DMS53 (cell line): ENCODE data around the gene ALOX15B.
A peak's percentile ranks its signal among the peaks of the same experiment; 100 is the strongest.
"Not testable (repeated sequence)": the region's sequence is repeated elsewhere in the genome, so short reads cannot be mapped to it uniquely, and the experiment has no call there.

Experiments used
- DNase-seq: peaks from one replicate; lab custom pipeline; 2025; lab: John Stamatoyannopoulos, UW

Gene ALOX15B

DNA sequence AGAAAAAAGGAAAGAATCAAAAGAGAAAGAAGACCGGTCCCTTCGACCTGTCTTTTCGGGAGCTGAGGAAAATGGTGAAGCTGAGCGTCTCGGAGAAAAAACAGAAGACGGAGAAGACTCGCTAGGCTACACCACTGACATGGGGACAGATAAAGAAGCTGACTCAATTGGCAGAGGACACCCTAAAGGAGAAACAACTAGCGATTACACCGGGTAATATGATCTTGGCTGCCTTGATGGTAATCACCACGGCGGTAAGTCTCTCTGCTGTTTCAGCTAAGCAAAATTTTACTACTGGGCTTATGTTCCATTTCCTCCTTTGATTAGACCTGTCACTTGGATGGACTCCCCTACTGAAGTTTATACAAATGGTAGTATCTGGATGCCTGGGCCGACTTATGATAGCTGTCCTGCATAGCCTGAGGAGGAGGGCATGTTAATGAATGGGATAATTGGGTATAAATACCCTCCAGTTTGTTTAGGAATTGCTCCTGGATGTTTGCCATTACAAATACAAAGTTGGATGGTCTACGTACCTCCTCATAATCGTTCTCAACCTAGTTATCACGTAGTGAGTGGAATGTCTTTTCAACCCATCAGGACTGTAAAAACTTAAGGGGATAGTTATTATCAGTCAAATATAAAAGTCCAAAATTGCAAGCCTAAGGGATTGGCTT lies 24.1 kb downstream of the ALOX15B start:
- DNase-seq: no peak

DNA sequence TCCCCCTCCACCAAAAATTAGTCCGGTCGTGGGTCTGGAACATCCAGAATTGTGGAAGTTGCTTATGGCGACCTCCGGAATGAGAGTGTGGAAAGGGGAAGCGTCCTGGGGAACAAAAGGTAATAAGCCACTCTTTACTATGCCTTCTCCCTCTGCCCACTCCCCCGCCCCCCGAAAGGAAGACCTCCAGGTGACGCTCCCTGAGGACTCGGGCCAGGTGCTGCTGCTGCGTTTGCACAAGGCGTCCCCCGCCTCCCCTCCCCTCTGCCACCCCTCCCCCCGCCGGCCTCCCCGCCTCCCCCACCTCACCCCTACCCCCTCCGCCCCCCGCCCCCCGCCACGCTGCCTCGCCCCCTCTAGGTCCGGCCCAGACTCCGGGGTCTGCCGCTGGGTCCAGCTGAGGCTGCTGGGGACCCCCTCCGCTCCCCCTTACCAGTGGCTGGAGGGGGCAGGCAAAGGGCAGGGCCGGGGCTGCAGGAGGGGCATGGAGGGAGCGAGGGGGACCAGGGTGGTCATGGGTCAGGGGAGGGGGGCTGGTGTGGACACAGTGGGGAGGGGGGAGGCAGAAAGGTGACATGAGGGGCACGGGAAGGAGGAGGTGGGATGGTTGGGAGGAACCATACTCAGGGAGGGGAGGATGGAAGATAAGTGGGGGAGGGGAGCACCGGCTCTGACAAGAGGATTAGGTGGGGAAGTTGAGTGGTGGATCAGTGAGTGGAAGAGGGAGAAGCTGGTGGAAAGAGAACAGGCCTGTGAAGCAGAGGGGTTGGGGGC lies 25.1 kb downstream of the ALOX15B start:
- no peak for DNase-seq

DNA sequence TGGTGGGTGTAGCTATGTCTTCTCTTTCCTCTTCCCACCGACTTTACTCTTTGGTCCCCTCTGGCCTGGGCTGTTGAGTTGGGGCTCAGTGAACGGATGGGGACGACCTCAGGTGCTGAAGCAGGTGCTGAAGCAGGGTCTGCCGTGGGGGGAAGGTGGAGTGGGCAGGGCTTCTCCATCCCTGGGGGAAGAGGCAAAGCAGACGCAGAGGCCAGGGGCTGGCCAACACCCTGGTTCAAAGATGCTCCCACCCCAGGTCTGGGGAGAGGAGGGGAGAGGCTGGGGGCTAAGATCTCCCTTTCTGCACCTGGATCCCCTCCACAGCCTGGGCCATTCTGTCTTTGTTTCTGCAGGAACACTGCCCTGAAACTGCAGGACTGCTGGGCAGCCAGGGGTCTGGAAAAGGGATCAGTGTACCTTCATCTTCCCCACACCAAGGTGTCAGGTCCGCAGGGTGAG lies 25.7 kb downstream of the ALOX15B start:
- no peak for DNase-seq

DNA sequence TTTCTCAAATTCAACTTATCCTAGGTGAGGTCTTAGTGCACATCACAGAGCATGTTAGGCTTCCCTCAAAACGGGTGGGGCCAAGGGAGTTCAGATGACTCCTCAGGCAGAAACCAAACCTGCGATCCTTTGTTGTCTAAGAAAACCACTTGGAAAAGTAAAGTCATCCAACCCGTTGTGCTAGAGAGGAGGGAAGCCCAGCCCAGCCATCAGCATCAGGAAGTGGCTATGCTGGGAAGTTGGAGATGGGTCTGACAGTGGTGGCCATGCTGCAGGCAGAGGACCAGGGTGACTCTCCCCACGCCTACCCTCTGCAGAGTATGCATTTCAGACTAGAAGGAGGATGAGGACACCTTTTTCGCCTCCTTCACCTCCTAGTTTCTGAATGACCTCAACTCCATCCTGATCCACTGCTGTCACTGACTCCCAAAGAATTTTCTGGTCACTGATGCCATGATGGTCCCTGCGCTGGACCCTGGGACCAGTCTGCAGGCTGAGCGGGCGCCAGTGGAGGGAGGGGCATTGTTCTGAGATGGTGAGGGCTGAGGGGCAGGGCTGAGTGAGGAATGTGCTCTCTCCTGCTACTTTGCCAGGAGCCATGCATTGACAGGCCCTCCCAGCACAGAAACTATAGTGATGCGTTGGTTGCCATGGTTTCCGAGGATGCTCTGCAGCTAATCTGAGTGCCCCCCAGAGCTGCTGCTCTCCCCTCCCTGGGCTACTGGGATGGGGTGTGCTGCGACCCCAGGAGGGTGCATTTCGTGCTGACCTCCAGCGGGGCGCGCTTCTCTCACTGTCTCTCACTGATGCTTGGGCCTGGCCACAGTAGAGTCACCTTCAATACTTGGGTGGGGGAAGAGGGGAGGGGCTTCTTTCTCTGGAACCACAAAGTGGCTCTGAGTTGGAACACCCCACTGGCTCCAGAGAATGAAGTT lies 28.2 kb downstream of the ALOX15B start:
- peak; percentile 29 for DNase-seq

DNA sequence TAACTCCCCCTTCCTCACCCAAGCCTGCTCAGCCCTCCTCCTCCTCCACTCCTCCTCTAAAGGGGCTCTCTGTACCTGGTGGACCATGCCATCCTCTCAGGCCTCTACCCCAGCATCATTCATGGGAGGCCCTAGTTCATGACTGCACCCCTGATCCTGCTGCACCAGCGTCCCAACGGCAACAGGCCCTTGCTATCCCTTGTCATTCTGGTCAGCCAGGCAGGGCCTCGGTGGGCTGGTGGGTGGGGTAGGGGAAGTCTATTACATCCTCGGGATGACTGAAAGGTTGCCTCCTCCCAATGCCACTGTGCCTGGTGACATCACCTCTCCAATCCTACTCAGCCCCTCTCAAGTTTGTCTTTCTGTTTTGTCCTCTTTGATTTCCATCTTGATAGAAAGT lies 28.9 kb downstream of the ALOX15B start:
- no peak for DNase-seq

DNA sequence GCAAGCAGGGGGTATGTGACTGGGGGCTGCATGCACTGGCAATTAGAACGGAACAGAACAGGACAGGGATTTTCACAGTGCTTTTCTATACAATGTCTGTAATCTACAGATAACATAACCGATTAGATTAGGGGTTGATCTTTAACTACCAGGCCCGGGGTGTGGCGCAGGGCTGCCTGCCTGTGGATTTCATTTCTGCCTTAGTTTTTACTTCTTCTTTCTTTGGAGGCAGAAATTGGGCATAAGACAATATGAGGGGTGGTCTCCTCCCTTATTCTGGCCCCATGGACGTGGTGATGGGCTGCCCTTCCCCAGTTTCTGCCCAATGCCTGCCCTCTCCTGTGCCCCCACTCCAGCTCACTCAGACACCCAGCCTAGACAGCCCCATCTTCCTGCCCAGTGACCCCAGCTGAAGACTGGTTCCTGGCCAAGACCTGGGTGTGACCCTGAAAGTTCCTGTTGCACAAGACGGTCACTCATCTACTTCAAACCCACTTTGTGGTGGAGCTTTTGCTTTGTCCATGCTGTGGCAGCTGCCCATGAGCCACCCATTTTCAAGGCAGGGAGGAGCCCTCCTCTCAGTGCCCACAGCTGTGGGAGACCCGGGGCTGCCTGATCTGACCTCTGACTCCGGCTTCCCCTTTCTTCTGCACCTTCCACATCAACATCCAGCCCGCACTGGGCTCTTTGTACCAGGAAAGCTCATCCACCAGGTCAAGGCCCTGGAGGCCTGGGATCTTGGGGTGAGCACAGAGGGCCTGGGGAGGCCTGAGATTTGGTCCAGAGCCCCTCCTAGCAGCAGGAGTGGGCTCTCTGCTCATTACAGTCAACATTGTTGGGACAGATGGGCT lies 30.1 kb downstream of the ALOX15B start:
- no peak for DNase-seq

DNA sequence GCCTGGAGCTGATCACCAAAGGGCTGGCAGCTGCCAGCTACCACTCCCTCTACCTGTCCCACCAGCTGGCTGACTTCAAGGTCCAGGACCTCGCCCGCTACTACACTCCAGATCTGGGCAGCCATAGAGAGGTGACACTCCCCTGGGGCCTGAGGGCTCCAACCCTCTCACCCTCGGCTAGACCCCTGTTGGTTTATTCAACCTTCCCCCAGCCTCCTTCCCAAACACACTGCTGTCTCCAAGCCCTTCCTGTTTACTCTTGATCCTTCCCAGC lies 30.7 kb downstream of the ALOX15B start:
- no peak for DNase-seq

DNA sequence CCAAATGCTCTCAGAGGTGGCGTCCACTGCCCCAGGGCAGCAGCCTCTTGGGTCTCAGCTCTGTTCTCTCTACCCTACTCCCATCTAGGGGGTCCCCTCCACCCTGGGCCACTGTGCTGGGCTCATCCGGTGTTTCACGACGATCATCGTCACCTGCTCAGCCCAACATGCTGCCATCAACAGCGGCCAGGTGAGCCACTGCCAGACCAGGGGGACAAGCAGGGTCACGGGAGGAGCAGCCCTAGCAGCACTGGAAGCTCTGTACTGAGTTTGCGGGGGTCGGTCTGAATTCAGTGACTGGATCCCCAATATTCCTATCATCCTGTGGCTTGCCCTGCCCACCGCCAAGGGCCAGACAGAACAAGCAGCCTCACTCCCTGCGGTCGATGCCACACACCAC lies 32.6 kb downstream of the ALOX15B start:
- DNase-seq: no peak

DNA sequence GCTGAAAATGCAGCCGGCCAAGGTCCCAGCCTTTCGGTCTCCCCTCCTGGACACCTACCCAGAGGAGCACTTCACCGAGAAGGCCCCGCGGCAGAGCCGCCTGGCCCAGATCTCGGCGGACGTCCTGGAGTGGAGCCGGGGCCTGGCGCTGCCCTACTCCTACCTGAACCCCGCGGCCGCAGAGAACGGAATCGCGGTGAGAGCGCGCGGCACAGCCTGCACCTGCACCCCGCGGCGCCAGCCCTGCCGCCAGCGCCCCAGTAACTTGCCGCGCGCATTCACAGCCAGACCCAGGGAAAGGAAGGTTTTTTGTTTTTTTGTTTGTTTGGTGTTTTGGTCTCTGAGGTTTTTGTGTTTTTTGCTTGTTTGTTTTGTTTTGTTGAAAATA lies 33.5 kb downstream of the ALOX15B start:
- DNase-seq: peak; percentile 40

DNA sequence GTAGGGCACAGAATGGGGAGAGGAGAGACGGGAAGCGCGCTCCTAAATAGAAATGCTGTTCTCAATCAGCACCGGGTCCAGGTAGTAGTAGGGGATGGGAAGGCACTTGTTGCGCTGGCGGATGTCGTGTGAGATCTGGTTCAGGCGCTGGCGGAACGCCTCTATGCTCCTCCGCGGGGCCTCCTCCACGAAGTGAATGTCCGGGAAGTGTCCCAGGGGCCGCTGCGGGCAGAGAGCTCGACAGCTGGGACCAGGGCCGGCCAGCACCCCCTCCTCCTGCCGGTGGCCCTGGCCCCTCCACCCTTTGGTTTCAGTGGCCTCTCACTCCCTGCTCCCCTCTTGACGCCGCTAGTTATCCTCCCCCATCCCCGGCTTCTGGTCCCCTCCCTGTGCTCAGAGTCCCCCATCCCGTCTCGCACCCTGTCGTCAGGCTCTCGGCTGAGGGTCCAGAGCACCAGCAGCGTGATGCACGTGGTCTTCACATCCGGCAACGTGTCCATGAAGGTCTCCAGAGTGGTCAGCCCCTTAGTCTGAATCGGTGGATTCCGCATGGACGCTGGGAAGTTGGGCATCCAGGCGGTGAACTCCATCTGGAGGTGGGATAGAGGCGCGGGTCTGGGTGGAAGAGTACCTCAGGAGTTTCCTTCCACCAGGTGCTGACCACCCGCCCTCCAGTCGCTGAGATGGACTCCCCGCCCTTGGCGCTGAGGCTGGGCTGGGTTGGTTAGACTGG lies 34.0 kb downstream of the ALOX15B start:
- DNase-seq: peak; percentile 56

DNA sequence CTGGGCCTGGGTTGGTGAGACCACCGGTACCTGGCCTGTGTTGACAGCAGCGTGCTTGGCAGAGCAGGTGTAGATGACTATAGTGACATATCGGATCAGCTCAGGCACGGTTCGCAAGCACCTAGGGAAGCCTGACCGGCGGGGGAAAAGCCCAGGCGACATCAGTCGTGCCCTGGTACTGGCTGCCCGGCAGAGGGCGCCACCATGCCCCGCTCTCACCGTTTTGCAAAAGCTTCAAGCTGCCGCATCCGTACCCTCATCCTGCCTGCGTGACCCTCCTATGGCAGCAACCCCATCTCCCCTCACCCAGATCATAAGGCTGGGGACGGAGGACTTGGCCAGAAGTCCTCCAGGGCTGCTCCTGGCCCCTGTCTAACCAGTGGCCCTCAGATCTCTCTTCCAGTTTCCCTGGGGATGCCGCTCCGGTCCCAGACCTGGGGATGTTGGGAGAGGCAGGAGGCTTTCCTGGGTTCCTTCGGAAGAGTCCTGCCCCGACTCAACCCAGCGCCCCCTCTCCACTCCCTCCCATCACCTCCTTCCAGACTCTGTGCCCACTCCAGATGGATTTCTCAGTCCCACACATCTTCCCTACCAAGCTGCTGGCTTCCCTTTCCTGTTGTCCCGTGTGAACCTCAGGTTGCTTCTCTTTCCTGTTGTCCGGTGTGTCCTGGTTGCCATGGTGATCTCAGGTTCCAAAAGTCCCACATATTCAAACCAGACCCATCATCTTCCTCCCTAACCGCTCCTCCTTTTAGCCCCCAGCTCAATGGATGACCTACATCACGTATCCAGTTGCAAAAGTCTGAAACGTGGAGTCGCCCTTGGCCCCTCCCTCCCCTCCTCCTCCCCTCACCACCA lies 35.0 kb downstream of the ALOX15B start:
- DNase-seq: peak; percentile 90

DNA sequence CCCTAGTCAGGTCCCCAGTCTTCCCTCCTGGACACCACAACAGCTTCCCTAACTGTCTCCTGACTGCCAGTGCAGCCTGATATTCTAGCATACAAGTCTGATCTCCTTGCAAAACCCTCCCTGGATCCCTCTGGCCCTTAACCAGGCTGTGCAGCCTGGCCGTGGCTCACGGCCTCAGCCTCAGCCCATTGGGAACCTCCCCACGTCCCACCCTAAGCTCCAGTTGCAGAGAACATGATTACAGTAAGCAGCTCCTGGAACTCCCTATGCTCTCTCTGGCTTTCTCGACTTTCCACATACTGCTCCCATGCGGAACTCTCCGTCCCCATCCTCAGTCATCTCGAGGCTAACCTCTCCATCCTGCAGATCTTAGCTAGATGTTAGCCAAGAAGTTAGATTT lies 35.7 kb downstream of the ALOX15B start:
- no peak for DNase-seq

DNA sequence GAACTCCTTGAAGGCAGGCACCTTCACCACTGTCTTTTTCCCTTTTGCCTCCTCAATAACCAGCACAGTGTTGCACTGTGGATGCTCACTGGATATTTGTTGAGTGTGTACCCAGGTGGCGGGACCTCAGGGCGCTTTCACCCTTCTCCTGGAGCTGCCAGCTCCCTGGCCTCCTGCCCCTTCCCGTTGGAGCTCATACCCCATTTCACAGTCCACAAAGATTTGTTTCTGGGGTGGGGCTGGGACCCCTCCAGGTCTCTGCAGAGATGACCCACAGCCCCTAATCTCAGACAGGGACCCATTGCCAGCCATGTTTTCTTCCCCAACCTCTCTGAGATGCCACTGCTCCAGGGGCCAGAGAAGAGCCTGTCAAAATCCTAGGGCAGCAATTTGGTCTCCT lies 36.2 kb downstream of the ALOX15B start:
- DNase-seq: no peak

DNA sequence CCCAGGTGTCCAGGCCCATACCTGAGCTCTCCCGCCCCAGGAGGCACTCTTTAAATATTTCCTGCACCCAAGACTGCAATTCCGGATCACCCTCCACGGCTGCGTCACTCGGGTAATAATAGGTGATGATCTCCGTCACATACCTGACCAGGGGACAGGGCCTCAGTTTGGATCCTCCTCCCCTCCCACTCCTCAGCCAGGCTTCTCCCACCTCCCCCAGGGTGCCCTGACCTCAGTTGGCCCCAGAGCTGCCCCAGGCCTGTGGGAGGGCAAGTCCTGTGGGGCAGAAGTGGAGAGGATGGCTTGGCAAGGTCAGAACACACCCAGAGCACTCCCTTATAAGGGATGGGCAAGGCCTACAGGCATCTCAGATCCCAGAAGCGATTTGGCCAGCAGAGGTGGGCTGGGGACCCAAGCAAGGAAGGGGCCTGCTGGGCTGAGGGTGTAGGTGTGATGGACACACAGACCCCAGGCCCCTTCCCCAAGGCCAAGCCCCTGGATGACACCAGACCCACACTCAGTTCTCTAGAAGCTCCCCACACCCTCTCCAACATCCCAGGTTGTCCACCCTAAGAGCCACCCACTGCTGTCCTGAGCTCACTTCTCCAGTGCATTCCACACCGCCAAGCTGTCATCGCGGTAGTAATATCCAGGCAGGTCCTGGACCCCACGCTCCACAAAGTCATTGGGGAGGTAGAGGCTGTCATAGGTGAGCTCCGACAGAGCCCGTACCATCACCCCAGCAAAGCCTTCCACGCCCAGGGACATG lies 36.9 kb downstream of the ALOX15B start:
- no peak for DNase-seq

DNA sequence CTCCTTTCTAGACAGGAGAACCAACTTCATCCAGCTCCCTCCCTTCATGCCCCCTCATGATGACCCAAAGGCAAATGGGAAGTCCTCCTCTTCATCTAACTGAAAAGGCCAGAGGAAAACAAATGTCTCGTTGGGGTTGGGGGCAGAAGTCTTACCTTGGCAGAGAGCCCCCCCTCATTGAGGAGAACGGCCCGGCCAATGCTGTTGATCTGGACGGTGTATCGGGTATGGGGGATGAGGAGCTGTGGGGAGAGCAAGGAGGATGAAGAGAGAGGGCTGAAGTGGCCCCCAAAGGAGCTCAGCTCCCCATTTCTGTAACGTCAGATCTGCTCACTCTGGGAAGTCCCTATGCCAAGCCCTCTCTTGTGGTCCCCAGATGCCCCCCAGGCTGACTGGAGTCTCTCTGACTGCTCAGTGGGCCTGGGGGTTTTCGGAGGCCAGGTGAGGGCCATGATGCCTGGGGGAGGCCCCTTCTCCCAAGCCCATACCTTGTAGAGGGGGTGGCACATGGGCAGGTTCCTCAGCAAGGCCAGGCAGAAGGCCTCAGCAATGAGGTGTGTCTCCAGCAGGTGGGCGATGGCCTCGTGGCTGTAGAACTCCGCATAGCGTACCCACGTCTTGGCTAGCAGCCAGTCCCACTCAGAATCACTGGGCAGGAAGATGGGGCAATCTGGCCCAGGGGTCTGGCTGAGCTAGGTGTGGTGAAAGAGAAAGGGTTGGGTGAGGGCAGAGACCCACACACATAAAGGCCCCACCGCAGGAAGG lies 37.8 kb downstream of the ALOX15B start:
- no peak for DNase-seq

DNA sequence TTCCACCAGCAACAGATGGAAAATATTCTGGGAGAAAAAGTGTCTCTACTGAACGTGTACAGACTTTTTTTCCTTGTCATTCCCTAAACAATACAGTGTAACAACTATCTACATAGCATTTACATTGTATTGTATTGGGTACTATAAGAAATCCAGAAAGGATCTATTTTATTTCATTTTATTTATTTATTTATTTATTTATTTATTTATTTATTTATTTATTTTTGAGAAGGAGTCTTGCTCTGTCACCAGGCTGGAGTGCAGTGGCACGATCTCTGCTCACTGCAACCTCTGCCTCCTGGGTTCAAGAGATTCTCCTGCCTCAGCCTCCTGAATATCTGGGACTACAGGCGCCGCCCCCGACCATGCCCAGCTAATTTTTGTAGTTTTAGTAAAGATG lies 39.1 kb downstream of the ALOX15B start:
- not testable (repeated sequence) for DNase-seq

DNA sequence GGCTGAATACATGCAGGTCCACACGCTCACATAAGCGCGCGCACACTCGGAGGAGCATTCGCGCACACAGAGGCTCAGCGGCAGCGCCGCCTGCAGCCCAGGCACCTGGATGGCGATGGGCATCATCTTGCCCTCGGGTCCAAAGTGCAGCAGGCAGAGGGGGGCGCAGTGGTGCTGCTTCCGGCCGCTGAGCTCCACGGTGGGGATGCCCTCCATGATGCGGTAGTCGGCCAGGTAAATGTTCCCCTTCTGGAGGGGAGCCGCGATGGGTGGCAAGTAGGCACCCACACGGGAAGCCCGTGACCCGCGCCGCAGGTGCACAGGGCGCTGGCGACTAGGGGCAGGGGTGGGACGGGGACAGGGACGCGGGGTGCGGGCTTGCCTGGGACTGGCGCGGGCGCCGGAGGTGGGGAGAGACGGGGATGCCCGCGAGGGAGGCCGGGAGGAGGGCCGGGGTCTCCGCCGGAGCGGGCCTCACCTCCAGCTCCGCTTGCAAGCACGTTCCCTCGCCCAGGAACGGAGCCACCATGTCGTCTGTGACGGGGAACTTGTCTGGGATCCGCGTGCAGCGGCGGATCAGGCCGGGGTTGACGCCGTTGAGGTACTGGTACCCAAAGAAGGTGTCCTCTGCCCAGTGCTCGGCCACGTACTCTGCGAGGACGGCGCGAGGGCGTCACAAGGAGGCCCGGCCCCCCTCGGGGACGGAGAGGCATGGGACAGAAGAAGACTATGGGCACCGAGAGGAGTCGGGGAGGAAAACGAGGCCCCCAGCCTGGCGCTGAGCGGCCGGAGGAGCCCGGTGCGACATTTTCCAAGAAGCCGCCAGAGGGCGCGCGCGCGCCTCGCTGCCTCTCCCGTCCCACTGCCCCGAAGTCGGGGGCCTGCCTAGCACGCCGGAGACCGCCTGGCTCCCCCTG lies 40.7 kb downstream of the ALOX15B start:
- peak; percentile 89 for DNase-seq
